ENCODE data around the gene RFC5.

- TF ChIP-seq POLR2A (IDR thresholded peaks at IDR 0.05) (no peak), CTCF (IDR thresholded peaks at IDR 0.05) (no peak)
These were observed 54.1 kb downstream of the RFC5 start for GRCh38 chr12:118070650-118071049.

All from tibial nerve (tissue), 3 donors.